Neural progenitor cell (in vitro differentiated cells): ENCODE data around the gene TYR. TPM values are rescaled to one million over a fixed set of nuclear protein-coding genes. Genes with fewer than 3 reads are reported as not detected.
"Not testable (repeated sequence)": the region's sequence is repeated elsewhere in the genome, so short reads cannot be mapped to it uniquely, and the experiment has no call there.

Experiments used
- DNase-seq: peaks from one replicate; pipeline ENCODE4 v3.0.0-alpha.2; 2016; ENCODE audit warnings: low spot score
- H2AFZ ChIP-seq: fragments of 200-600 bp; sonication (generic); replicated peaks from 2 replicates; pipeline ENCODE4 v1.6.1; 2016; ENCODE audit warnings: antibody characterized with exemption
- H3F3A ChIP-seq: fragments of 200-600 bp; sonication (generic); 2 replicates; pipeline ENCODE4 v1.6.1; 2016; ENCODE audit warnings: antibody characterized with exemption, low read depth
- H3K27ac ChIP-seq: fragments of 200-600 bp; sonication (generic); 2 replicates; pipeline ENCODE4 v1.5.1; 2016; ENCODE audit warnings: mild to moderate bottlenecking
- H3K27me3 ChIP-seq: fragments of 200-600 bp; sonication (generic); 2 replicates; pipeline ENCODE4 v1.6.1; 2016; ENCODE audit warnings: mild to moderate bottlenecking, moderate library complexity
- H3K36me3 ChIP-seq: fragments of 200-600 bp; sonication (generic); 2 replicates; pipeline ENCODE4 v1.5.1; 2016
- H3K4me1 ChIP-seq: fragments of 200-600 bp; sonication (generic); 2 replicates; pipeline ENCODE4 v1.6.1; 2016; ENCODE audit warnings: mixed run types
- H3K4me2 ChIP-seq: fragments of 200-600 bp; sonication (generic); 2 replicates; pipeline ENCODE4 v1.6.1; 2016
- H3K4me3 ChIP-seq: fragments of 200-600 bp; sonication (generic); 2 replicates; pipeline ENCODE4 v1.5.1; 2016
- H3K79me2 ChIP-seq: fragments of 200-600 bp; sonication (generic); 2 replicates; pipeline ENCODE4 v1.6.1; 2016; ENCODE audit warnings: low read depth
- H3K9ac ChIP-seq: fragments of 200-600 bp; sonication (generic); 2 replicates; pipeline ENCODE4 v1.6.1; 2016
- H3K9me3 ChIP-seq: fragments of 200-600 bp; sonication (generic); 2 replicates; pipeline ENCODE4 v1.5.1; 2016; ENCODE audit warnings: low read depth
- H4K20me1 ChIP-seq: fragments of 200-600 bp; sonication (generic); 2 replicates; pipeline ENCODE4 v1.6.1; 2016; ENCODE audit warnings: low read depth
- H3K27ac Mint-ChIP-seq: 3 replicates; pipeline ENCODE4 v1.8.0; 2021; ENCODE audit warnings: mixed read lengths
- H3K27me3 Mint-ChIP-seq: 2 replicates; pipeline ENCODE4 v1.8.0; 2022; ENCODE audit warnings: low read depth, mild to moderate bottlenecking, inconsistent platforms, moderate library complexity, mixed read lengths; ENCODE audit not compliant: insufficient read depth
- H3K36me3 Mint-ChIP-seq: 3 replicates; pipeline ENCODE4 v1.8.0; 2021; ENCODE audit warnings: mixed read lengths
- H3K4me1 Mint-ChIP-seq: 3 replicates; pipeline ENCODE4 v1.8.0; 2021; ENCODE audit warnings: mixed read lengths
- H3K4me3 Mint-ChIP-seq: 3 replicates; pipeline ENCODE4 v1.8.0; 2021; ENCODE audit warnings: mild to moderate bottlenecking, moderate library complexity, mixed read lengths
- H3K9me3 Mint-ChIP-seq: 3 replicates; pipeline ENCODE4 v1.8.0; 2020; ENCODE audit warnings: mixed read lengths
- EZH2 ChIP-seq: fragments of 200-600 bp; sonication (generic); IDR thresholded peaks from 2 replicates; pipeline ENCODE4 v1.6.1; 2017; ENCODE audit warnings: antibody characterized with exemption, mild to moderate bottlenecking, moderate library complexity
- EZH2phosphoT487 ChIP-seq: fragments of 200-600 bp; sonication (generic); IDR thresholded peaks from 2 replicates; pipeline ENCODE4 v1.6.1; 2017; ENCODE audit warnings: antibody characterized with exemption
- total RNA-seq: library from RNA; depleted of rRNA; stranded (reverse); fragments of >200 nt; gene quantifications from 2 replicates; pipeline ENCODE4 v1.2.3, GENCODE V29; 2015; ENCODE audit warnings: low replicate concordance
- TF ChIP-seq, protein P1 (sequence below): fragments of 200-600 bp; sonication (generic); IDR thresholded peaks from 2 replicates; pipeline ENCODE4 v1.5.1; 2017; ENCODE audit warnings: antibody characterized with exemption, mild to moderate bottlenecking

The TYR gene
- total RNA-seq, 1 donor from 2014 or later, result not detected

DNA sequence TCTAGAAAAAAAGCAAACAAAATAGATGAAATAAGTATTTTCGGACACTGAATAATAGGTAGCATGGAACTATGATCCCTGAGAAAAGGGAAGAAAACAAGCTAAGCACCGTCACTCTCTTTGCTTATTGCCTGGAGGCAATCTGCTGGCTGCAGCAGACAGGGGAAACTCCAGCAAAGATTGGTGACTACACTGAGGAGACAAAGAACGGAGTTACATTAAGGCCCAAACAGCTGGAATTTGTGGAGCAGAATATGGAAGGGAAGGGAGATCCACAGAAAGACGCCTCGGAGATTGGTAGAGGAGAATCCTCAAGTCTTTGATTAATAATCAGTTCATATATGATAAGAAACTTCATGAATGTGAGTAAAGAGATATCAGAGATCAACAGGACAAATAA is 150.2 kb downstream of the TYR start:
- Histone ChIP-seq H3K4me3 (no peak overlapping the region), H3K9ac (no peak overlapping the region), H3F3A (no peaks in the 10 kb centered on the region), H3K4me1 (peaks cover 11% of the 10 kb centered on the region), H2AFZ (no peak overlapping the region), H3K9me3 (no peaks in the 10 kb centered on the region), H3K79me2 (no peaks in the 10 kb centered on the region), H3K36me3 (no peaks in the 10 kb centered on the region), H4K20me1 (no peaks in the 10 kb centered on the region), H3K4me2 (no peak overlapping the region), H3K27me3 (no peaks in the 10 kb centered on the region), H3K27ac (no peak overlapping the region)
- H3K4me1 Mint-ChIP-seq, result peaks cover 5% of the 10 kb centered on the region
- H3K27ac Mint-ChIP-seq, result no peak overlapping the region
- TF ChIP-seq, protein P1, sequence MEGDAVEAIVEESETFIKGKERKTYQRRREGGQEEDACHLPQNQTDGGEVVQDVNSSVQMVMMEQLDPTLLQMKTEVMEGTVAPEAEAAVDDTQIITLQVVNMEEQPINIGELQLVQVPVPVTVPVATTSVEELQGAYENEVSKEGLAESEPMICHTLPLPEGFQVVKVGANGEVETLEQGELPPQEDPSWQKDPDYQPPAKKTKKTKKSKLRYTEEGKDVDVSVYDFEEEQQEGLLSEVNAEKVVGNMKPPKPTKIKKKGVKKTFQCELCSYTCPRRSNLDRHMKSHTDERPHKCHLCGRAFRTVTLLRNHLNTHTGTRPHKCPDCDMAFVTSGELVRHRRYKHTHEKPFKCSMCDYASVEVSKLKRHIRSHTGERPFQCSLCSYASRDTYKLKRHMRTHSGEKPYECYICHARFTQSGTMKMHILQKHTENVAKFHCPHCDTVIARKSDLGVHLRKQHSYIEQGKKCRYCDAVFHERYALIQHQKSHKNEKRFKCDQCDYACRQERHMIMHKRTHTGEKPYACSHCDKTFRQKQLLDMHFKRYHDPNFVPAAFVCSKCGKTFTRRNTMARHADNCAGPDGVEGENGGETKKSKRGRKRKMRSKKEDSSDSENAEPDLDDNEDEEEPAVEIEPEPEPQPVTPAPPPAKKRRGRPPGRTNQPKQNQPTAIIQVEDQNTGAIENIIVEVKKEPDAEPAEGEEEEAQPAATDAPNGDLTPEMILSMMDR, result no peak
- TF ChIP-seq EZH2phosphoT487, result no peak
- no peak for TF ChIP-seq EZH2
- H3K27me3 Mint-ChIP-seq, result no peaks in the 10 kb centered on the region
- H3K36me3 Mint-ChIP-seq, result no peaks in the 10 kb centered on the region
- H3K4me3 Mint-ChIP-seq, result no peak overlapping the region
- H3K9me3 Mint-ChIP-seq, result no peaks in the 10 kb centered on the region
- peak; percentile 3 for DNase-seq

DNA sequence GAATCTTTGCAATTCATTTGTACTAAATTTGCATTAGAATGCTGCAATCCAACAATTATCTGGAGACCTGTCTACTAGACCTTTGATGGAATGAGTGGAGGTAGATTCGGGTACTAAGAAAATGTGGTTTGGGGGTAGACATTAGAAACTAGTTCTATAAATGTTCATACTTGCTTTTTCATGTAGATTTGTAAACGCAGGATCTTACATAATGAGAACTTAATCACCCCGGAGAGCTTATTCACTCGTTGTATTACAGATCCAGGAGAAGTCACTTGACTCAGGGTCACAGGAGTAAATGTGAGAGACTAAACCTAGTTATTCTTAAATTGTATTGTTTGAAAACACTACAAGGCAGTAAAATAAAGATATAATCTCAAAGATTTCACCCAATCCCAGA is 154.3 kb downstream of the TYR start:
- H2AFZ ChIP-seq, H3K4me3 ChIP-seq, H3K79me2 ChIP-seq, H3K9me3 Mint-ChIP-seq, H3K27ac ChIP-seq, H3K27me3 Mint-ChIP-seq, H3K4me2 ChIP-seq, H4K20me1 ChIP-seq, H3F3A ChIP-seq, H3K36me3 Mint-ChIP-seq, H3K27me3 ChIP-seq, H3K4me3 Mint-ChIP-seq, H3K4me1 Mint-ChIP-seq, H3K9ac ChIP-seq, DNase-seq, H3K27ac Mint-ChIP-seq, H3K36me3 ChIP-seq, H3K9me3 ChIP-seq: not testable (repeated sequence)
- peaks cover 11% of the 10 kb centered on the region for H3K4me1 ChIP-seq

DNA sequence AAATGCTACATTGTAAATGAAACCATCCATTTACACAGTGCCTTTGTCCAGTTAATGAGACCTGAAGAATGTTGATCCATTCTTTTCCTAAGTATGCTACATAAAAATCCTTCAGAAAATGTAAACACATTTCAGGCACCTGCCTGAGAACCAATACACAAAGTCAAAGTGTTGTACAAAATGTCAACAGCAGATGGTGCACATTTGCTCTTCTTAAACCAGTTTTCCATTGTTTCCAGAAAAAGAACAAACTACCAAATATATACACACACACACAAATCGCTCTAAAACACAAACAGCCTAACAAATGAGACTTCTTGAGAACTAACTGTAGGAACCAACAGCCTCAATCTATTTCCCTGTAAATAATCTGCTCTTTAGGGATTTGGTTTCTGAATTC is 156.0 kb downstream of the TYR start:
- H3K9ac ChIP-seq, H4K20me1 ChIP-seq, H2AFZ ChIP-seq, H3K4me3 Mint-ChIP-seq, H3K27ac Mint-ChIP-seq, H3K9me3 Mint-ChIP-seq, H3K27me3 ChIP-seq, H3K4me3 ChIP-seq, H3K4me1 Mint-ChIP-seq, H3K27me3 Mint-ChIP-seq, H3K36me3 Mint-ChIP-seq, H3K36me3 ChIP-seq, H3K9me3 ChIP-seq, H3K79me2 ChIP-seq, H3K4me1 ChIP-seq, H3K4me2 ChIP-seq, H3K27ac ChIP-seq, H3F3A ChIP-seq: not testable (repeated sequence)
- TF ChIP-seq, protein P1, result peak; percentile 59
- DNase-seq, result peak; percentile 5

DNA sequence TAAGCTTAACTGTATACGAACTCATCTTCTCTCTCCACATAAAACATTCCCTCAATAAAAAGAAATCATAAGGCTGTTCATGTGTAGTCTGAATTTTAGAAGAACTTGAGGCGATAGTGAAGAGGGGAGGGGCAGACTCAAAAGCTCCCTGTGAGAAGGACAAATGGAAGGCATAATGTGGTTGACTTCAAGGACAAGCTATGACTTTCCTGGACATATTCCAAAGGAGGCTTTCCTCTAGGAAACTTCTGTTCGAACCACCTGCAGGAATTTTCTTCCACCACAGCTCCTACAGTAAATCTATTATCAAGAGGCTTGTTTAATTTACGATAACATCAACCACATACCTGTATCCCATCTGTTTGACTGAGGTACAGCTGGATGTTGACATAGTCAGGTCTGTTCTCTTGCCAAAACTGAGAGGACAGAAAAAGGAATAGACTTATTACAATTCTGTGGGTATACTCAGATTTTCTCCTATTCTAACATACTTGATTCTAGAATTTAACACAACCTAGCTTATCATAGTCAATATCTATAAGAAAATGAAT is 159.5 kb downstream of the TYR start:
- H3K9me3 ChIP-seq, DNase-seq, H3K9me3 Mint-ChIP-seq, H3K27me3 Mint-ChIP-seq, H3K4me1 Mint-ChIP-seq, H4K20me1 ChIP-seq, H3K27me3 ChIP-seq, H3K9ac ChIP-seq, H3K79me2 ChIP-seq, H3K36me3 Mint-ChIP-seq, H3K4me3 Mint-ChIP-seq, H3K4me1 ChIP-seq, H3K27ac ChIP-seq, H2AFZ ChIP-seq, H3K4me2 ChIP-seq, H3K36me3 ChIP-seq, H3K4me3 ChIP-seq, H3K27ac Mint-ChIP-seq, H3F3A ChIP-seq: not testable (repeated sequence)

GRCh38 chr11:89338073-89338472 is 160.4 kb downstream of the TYR start:
- not testable (repeated sequence) for H3K4me1 Mint-ChIP-seq, H3K9me3 Mint-ChIP-seq, H3K4me1 ChIP-seq, H3K27ac ChIP-seq, H3F3A ChIP-seq, H3K27ac Mint-ChIP-seq, H3K4me3 Mint-ChIP-seq, H4K20me1 ChIP-seq, DNase-seq, H3K36me3 Mint-ChIP-seq, H2AFZ ChIP-seq, H3K27me3 ChIP-seq, H3K27me3 Mint-ChIP-seq, H3K4me3 ChIP-seq, H3K79me2 ChIP-seq, H3K36me3 ChIP-seq, H3K4me2 ChIP-seq, H3K9me3 ChIP-seq
- peak overlapping the region; percentile 1 for H3K9ac ChIP-seq

- not testable (repeated sequence) for H3K27me3 Mint-ChIP-seq, DNase-seq, H3K4me1 Mint-ChIP-seq, H3K4me1 ChIP-seq, H3K9me3 ChIP-seq, H3K4me3 Mint-ChIP-seq, H4K20me1 ChIP-seq, H3K4me2 ChIP-seq, H3K27me3 ChIP-seq, H3K27ac Mint-ChIP-seq, H3K36me3 Mint-ChIP-seq, H3K9me3 Mint-ChIP-seq, H2AFZ ChIP-seq, H3K36me3 ChIP-seq, H3F3A ChIP-seq, H3K79me2 ChIP-seq, H3K27ac ChIP-seq, H3K4me3 ChIP-seq, H3K9ac ChIP-seq
Observed at GRCh38 chr11:89340450-89340849, 162.8 kb downstream of the TYR start.
